22Rv1 (cell line): ENCODE measurements around the gene PPP1R12B.

Source experiments
- ZFX ChIP-seq: fragments of 450-650 bp; IDR thresholded peaks from 2 replicates; pipeline ENCODE4 v1.6.1; 2017; ENCODE audit warnings: antibody characterized with exemption, borderline replicate concordance
- TF ChIP-seq, protein P1 (sequence below): fragments of 450-650 bp; IDR thresholded peaks from 2 replicates; pipeline ENCODE4 v1.5.1; 2017; ENCODE audit warnings: mild to moderate bottlenecking

DNA sequence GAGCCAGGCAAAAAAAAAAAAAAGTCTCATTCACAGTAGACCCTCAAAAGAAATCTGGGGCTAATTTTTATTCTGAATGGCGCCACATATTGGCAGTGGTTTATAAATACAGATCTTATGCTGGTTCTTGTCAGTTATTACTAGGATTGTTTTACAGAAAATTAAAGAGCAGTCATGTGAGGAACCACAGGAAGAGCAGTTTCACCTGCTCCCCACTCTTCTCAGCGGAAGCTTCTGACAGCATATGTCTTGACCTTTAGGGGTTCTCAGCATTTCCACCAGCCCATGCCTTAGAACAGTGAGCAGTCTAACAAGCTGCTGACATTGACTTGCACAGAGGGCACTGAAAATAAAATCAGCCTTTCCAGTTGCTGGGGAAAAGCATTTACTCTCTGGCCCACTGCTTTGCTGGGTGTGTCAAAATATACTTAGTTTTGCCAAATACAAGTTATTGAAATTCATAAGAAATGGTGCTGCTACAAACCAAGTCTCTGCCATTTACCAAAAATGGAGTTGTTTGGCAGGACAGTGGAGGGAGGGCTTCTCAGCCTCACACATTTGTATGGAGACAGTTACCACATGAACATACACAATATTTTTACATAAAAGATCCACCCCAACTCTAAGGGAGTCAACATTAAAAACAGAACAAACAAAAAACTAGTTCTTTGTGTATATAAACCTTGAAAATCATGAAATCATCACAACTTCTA, 217.5 kb downstream of the PPP1R12B start:
- TF ChIP-seq, protein P1, sequence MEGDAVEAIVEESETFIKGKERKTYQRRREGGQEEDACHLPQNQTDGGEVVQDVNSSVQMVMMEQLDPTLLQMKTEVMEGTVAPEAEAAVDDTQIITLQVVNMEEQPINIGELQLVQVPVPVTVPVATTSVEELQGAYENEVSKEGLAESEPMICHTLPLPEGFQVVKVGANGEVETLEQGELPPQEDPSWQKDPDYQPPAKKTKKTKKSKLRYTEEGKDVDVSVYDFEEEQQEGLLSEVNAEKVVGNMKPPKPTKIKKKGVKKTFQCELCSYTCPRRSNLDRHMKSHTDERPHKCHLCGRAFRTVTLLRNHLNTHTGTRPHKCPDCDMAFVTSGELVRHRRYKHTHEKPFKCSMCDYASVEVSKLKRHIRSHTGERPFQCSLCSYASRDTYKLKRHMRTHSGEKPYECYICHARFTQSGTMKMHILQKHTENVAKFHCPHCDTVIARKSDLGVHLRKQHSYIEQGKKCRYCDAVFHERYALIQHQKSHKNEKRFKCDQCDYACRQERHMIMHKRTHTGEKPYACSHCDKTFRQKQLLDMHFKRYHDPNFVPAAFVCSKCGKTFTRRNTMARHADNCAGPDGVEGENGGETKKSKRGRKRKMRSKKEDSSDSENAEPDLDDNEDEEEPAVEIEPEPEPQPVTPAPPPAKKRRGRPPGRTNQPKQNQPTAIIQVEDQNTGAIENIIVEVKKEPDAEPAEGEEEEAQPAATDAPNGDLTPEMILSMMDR, result peak; percentile 17; the same call in 1 of the 2 replicates
- no peak for TF ChIP-seq ZFX
